ENCODE results near the gene WFDC8. TPM values are rescaled to one million over a fixed set of nuclear protein-coding genes. Genes with fewer than 3 reads are reported as not detected.

WFDC8 gene
- total and polyA plus RNA-seq, 2 of the 13 experiments (the other 11 are each of a cell fraction or from before 2014, with no cell fraction given): not detected

DNA sequence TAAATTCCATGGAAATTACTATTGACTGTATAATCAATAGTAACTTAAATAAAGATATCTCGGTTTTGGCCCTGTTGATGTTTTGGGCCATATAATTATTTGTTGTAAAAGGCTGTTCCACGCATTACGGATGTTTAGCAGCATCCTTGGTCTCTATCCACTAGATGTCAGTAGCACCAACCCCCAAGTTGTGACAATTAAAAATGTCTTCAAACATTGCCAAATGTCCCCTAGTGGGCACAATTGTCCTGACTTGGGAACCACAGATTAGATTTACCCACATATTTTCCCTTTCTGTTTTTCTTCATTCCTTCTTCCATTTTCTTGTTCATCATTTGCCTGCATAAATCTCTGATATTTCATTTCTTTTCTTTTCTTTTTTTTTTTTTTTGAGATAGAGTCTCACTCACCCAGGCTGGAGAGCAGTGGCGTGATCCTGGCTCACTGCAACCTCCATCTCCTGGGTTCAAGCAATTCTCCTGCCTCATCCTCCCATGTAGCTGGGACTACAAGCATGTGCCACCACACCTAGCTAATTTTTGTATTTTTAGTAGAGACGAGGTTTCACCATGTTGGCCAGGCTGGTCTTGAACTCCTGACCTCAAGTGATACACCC, 13.6 kb upstream of the WFDC8 start (continued):
- TF ChIP-seq, protein P1, sequence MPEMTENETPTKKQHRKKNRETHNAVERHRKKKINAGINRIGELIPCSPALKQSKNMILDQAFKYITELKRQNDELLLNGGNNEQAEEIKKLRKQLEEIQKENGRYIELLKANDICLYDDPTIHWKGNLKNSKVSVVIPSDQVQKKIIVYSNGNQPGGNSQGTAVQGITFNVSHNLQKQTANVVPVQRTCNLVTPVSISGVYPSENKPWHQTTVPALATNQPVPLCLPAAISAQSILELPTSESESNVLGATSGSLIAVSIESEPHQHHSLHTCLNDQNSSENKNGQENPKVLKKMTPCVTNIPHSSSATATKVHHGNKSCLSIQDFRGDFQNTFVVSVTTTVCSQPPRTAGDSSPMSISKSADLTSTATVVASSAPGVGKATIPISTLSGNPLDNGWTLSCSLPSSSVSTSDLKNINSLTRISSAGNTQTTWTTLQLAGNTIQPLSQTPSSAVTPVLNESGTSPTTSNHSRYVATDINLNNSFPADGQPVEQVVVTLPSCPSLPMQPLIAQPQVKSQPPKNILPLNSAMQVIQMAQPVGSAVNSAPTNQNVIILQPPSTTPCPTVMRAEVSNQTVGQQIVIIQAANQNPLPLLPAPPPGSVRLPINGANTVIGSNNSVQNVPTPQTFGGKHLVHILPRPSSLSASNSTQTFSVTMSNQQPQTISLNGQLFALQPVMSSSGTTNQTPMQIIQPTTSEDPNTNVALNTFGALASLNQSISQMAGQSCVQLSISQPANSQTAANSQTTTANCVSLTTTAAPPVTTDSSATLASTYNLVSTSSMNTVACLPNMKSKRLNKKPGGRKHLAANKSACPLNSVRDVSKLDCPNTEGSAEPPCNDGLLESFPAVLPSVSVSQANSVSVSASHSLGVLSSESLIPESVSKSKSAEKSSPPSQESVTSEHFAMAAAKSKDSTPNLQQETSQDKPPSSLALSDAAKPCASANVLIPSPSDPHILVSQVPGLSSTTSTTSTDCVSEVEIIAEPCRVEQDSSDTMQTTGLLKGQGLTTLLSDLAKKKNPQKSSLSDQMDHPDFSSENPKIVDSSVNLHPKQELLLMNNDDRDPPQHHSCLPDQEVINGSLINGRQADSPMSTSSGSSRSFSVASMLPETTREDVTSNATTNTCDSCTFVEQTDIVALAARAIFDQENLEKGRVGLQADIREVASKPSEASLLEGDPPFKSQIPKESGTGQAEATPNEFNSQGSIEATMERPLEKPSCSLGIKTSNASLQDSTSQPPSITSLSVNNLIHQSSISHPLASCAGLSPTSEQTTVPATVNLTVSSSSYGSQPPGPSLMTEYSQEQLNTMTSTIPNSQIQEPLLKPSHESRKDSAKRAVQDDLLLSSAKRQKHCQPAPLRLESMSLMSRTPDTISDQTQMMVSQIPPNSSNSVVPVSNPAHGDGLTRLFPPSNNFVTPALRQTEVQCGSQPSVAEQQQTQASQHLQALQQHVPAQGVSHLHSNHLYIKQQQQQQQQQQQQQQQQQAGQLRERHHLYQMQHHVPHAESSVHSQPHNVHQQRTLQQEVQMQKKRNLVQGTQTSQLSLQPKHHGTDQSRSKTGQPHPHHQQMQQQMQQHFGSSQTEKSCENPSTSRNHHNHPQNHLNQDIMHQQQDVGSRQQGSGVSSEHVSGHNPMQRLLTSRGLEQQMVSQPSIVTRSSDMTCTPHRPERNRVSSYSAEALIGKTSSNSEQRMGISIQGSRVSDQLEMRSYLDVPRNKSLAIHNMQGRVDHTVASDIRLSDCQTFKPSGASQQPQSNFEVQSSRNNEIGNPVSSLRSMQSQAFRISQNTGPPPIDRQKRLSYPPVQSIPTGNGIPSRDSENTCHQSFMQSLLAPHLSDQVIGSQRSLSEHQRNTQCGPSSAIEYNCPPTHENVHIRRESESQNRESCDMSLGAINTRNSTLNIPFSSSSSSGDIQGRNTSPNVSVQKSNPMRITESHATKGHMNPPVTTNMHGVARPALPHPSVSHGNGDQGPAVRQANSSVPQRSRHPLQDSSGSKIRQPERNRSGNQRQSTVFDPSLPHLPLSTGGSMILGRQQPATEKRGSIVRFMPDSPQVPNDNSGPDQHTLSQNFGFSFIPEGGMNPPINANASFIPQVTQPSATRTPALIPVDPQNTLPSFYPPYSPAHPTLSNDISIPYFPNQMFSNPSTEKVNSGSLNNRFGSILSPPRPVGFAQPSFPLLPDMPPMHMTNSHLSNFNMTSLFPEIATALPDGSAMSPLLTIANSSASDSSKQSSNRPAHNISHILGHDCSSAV (CRISPR knock-in tag; IDR thresholded peaks at IDR 0.05; ENCODE audit: borderline replicate concordance): no peak
- TF ChIP-seq HOXA9 (CRISPR knock-in tag; IDR thresholded peaks at IDR 0.05; ENCODE audit: borderline replicate concordance) (no peak), ZNF678 (CRISPR knock-in tag; IDR thresholded peaks at IDR 0.05) (no peak), ZNF235 (CRISPR knock-in tag; IDR thresholded peaks at IDR 0.05; ENCODE audit: borderline replicate concordance) (no peak), HNRNPL (IDR thresholded peaks at IDR 0.05; ENCODE audit: low read depth, low read length) (no peak), ZNF530 (CRISPR knock-in tag; IDR thresholded peaks at IDR 0.05; ENCODE audit: low read depth) (no peak), DR1 (CRISPR knock-in tag; IDR thresholded peaks at IDR 0.05) (no peak), EZH2 (conservative IDR thresholded peaks at IDR 0.05; ENCODE audit: low read depth, low read length) (no peak), ZFP36L2 (CRISPR knock-in tag; IDR thresholded peaks at IDR 0.05) (no peak)
- TF ChIP-seq, protein P2, sequence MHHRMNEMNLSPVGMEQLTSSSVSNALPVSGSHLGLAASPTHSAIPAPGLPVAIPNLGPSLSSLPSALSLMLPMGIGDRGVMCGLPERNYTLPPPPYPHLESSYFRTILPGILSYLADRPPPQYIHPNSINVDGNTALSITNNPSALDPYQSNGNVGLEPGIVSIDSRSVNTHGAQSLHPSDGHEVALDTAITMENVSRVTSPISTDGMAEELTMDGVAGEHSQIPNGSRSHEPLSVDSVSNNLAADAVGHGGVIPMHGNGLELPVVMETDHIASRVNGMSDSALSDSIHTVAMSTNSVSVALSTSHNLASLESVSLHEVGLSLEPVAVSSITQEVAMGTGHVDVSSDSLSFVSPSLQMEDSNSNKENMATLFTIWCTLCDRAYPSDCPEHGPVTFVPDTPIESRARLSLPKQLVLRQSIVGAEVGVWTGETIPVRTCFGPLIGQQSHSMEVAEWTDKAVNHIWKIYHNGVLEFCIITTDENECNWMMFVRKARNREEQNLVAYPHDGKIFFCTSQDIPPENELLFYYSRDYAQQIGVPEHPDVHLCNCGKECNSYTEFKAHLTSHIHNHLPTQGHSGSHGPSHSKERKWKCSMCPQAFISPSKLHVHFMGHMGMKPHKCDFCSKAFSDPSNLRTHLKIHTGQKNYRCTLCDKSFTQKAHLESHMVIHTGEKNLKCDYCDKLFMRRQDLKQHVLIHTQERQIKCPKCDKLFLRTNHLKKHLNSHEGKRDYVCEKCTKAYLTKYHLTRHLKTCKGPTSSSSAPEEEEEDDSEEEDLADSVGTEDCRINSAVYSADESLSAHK (CRISPR knock-in tag; IDR thresholded peaks at IDR 0.05; ENCODE audit: borderline replicate concordance): no peak
- TF ChIP-seq, protein P3, sequence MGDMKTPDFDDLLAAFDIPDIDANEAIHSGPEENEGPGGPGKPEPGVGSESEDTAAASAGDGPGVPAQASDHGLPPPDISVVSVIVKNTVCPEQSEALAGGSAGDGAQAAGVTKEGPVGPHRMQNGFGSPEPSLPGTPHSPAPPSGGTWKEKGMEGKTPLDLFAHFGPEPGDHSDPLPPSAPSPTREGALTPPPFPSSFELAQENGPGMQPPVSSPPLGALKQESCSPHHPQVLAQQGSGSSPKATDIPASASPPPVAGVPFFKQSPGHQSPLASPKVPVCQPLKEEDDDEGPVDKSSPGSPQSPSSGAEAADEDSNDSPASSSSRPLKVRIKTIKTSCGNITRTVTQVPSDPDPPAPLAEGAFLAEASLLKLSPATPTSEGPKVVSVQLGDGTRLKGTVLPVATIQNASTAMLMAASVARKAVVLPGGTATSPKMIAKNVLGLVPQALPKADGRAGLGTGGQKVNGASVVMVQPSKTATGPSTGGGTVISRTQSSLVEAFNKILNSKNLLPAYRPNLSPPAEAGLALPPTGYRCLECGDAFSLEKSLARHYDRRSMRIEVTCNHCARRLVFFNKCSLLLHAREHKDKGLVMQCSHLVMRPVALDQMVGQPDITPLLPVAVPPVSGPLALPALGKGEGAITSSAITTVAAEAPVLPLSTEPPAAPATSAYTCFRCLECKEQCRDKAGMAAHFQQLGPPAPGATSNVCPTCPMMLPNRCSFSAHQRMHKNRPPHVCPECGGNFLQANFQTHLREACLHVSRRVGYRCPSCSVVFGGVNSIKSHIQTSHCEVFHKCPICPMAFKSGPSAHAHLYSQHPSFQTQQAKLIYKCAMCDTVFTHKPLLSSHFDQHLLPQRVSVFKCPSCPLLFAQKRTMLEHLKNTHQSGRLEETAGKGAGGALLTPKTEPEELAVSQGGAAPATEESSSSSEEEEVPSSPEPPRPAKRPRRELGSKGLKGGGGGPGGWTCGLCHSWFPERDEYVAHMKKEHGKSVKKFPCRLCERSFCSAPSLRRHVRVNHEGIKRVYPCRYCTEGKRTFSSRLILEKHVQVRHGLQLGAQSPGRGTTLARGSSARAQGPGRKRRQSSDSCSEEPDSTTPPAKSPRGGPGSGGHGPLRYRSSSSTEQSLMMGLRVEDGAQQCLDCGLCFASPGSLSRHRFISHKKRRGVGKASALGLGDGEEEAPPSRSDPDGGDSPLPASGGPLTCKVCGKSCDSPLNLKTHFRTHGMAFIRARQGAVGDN (CRISPR knock-in tag; IDR thresholded peaks at IDR 0.05): no peak
- TF ChIP-seq, protein P4, sequence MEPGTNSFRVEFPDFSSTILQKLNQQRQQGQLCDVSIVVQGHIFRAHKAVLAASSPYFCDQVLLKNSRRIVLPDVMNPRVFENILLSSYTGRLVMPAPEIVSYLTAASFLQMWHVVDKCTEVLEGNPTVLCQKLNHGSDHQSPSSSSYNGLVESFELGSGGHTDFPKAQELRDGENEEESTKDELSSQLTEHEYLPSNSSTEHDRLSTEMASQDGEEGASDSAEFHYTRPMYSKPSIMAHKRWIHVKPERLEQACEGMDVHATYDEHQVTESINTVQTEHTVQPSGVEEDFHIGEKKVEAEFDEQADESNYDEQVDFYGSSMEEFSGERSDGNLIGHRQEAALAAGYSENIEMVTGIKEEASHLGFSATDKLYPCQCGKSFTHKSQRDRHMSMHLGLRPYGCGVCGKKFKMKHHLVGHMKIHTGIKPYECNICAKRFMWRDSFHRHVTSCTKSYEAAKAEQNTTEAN (CRISPR knock-in tag; conservative IDR thresholded peaks at IDR 0.05): no peak
